AG04450 (cell line): Measurements from ENCODE around the gene AMBP. TPM values are rescaled to one million over a fixed set of nuclear protein-coding genes. Genes with fewer than 3 reads are reported as not detected.

Experiments
- CTCF ChIA-PET: fragments of 300-600, 350-600 bp; formaldehyde crosslinking; extraction: SDS; loops from one replicate; lab custom pipeline; 2022; ENCODE audit warnings: antibody characterized with exemption, inconsistent platforms; lab: Charles Lee
- POLR2A ChIA-PET: fragments of 350-600 bp; formaldehyde crosslinking; extraction: SDS; loops from one replicate; lab custom pipeline; 2021; ENCODE audit warnings: antibody characterized with exemption, inconsistent platforms; lab: Yijun Ruan, JAX
- DNase-seq: peaks from one replicate; pipeline ENCODE4 v3.0.0-alpha.2; 2011; ENCODE audit warnings: low read depth, low spot score
- H3K27ac ChIP-seq: one replicate; pipeline ENCODE4 v1.5.1; 2012; ENCODE audit warnings: low read depth, low read length, control low read depth
- H3K27me3 ChIP-seq: one replicate; pipeline ENCODE4 v1.6.0; 2012; ENCODE audit warnings: low read length; ENCODE audit not compliant: control insufficient read depth, insufficient read depth
- H3K4me3 ChIP-seq: 2 replicates; pipeline ENCODE4 v1.5.1; 2011; ENCODE audit warnings: mild to moderate bottlenecking, low read depth, low read length, control low read depth
- H3K9me3 ChIP-seq: 2 replicates; pipeline ENCODE4 v1.5.1; 2012; ENCODE audit warnings: low read length; ENCODE audit not compliant: control insufficient read depth, insufficient read depth
- polyA plus RNA-seq: library from polyadenylated mRNA; depleted of rRNA; stranded (reverse); fragments of >200 nt; gene quantifications from 2 replicates; pipeline ENCODE4 v1.2.3, GENCODE V29; 2011
- TF ChIP-seq, protein P1 (sequence below): IDR thresholded peaks from 2 replicates; pipeline ENCODE4 v1.5.1; 2011; ENCODE audit warnings: low read depth, low read length, control low read depth, inconsistent platforms

Gene AMBP
- polyA plus RNA-seq, 1 experiment, result 0.74 TPM

GRCh38 chr9:114078781-114079156 is 669 bp upstream of the AMBP start:
- DNase-seq, result no peak
- TF ChIP-seq, protein P1, sequence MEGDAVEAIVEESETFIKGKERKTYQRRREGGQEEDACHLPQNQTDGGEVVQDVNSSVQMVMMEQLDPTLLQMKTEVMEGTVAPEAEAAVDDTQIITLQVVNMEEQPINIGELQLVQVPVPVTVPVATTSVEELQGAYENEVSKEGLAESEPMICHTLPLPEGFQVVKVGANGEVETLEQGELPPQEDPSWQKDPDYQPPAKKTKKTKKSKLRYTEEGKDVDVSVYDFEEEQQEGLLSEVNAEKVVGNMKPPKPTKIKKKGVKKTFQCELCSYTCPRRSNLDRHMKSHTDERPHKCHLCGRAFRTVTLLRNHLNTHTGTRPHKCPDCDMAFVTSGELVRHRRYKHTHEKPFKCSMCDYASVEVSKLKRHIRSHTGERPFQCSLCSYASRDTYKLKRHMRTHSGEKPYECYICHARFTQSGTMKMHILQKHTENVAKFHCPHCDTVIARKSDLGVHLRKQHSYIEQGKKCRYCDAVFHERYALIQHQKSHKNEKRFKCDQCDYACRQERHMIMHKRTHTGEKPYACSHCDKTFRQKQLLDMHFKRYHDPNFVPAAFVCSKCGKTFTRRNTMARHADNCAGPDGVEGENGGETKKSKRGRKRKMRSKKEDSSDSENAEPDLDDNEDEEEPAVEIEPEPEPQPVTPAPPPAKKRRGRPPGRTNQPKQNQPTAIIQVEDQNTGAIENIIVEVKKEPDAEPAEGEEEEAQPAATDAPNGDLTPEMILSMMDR, result no peak
- Histone ChIP-seq H3K27me3 (peaks cover 29% of the 10 kb centered on the region), H3K9me3 (no peaks in the 10 kb centered on the region), H3K4me3 (no peak overlapping the region), H3K27ac (no peak overlapping the region)
- POLR2A ChIA-PET, result no interaction called here
- CTCF ChIA-PET, result interaction anchor here (1.1 to 6.2 kb wide), 4 partner anchors 30 to 271 kb away, joined by 3 to 162 read pairs (median 6); no protein-coding TSS in a partner anchor

DNA sequence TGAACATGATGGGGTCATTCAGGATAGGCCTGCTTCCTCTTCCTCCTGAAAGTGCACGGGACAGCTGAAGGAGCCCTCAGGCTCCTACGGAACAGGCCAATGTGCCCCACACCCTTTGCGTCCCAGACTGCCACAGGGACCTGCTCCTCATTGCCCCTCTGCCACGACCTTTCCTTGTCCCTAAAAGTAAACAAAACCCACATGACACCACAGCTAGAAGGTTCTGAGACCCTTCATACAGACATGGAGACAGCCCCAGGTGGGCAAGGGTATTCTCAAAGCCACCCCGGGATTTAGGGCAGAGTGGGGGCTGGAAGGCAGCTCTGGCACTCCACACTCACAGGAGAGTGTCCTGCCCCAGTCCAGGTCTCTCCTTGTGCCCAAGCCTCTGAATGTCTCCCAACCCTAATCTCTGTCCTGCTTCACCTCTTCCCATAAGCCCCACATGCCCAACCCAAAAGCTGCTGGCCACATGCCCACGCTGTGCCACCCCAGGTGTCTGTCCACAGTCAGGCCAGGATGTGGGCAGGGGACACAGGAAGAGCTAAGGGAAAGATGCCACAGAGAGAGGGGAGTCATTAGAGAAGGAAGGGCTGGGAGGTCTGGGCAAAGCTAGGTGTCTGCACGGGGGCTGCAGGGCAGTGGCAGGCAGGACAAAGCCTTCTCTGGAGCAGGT is 800 bp downstream of the AMBP start:
- TF ChIP-seq, protein P1, result no peak
- peaks cover 33% of the 10 kb centered on the region for H3K27me3 ChIP-seq
- DNase-seq, result no peak
- POLR2A ChIA-PET, result no interaction called here
- no peak overlapping the region for H3K4me3 ChIP-seq
- H3K27ac ChIP-seq, result no peak overlapping the region
- no peaks in the 10 kb centered on the region for H3K9me3 ChIP-seq
- CTCF ChIA-PET, result interaction anchor here (0.5 to 1.4 kb wide), 2 partner anchors 77 to 214 kb away, joined by 5 to 8 read pairs; no protein-coding TSS in a partner anchor

- H3K27ac ChIP-seq, result no peak overlapping the region
- TF ChIP-seq, protein P1, result no peak
- H3K4me3 ChIP-seq, result no peak overlapping the region
- DNase-seq, result no peak
- peaks cover 33% of the 10 kb centered on the region for H3K27me3 ChIP-seq
- CTCF ChIA-PET, result no interaction called here
- POLR2A ChIA-PET, result no interaction called here
- H3K9me3 ChIP-seq, result peaks cover 1% of the 10 kb centered on the region; the same call in 1 of the 2 replicates
Observed at GRCh38 chr9:114076237-114077161, 1.6 kb downstream of the AMBP start.

DNA sequence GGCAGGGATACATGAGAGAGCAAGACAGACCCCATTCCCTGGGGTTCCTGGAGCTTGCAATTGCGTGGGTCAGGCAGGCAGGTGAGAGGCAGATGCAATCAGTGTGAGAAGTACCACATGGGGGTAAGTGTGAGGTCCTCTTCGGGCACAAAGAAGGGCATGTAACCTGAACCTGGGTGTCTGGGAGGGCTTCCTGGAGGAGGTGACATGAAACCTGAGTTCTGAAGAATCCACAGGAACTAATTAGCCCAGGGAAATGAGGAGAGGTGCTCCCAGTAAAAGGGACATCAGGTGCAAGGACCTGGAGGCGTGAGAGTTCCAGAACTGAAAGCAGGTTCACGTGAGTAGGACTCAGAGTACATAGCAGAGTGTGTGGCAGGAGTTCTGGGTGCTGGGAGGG is 2.5 kb downstream of the AMBP start:
- TF ChIP-seq, protein P1, result no peak
- DNase-seq, result no peak
- no peak overlapping the region for H3K27ac ChIP-seq
- H3K9me3 ChIP-seq, result peaks cover 6% of the 10 kb centered on the region; the same call in 1 of the 2 replicates
- ChIA-PET POLR2A (no interaction called here), CTCF (interaction anchor here (1.0 kb wide), 1 partner anchor 32 kb away, joined by 3 read pairs; no protein-coding TSS in a partner anchor)
- peaks cover 33% of the 10 kb centered on the region for H3K27me3 ChIP-seq
- H3K4me3 ChIP-seq, result no peak overlapping the region
